HepG2 (cell line): ENCODE data around the gene DLG2. TPM values are rescaled to one million over a fixed set of nuclear protein-coding genes. Genes with fewer than 3 reads are reported as not detected.

Experiments
- ATAC-seq: fragments of 200-7000 bp; cut with Tn5 transposase; 3 replicates; pipeline ENCODE4 v1.9.1; 2020; ENCODE audit warnings: mild to moderate bottlenecking, moderate library complexity
- BruUV-seq: library from RNA; stranded (reverse); fragments of 400-500 nt; replicated peaks from 2 replicates; lab custom pipeline; 2021; lab: Mats Ljungman, UMichigan
- CTCF ChIA-PET: fragments of 300-600 bp; formaldehyde crosslinking; extraction: SDS; loops from one replicate; lab custom pipeline; 2021; ENCODE audit warnings: low total read pairs, inconsistent platforms, low intra/inter-chr PET ratio; lab: Yijun Ruan, JAX
- POLR2A ChIA-PET: fragments of 350-600 bp; sonication (Branson Sonifier 250); formaldehyde crosslinking; loops from one replicate; lab custom pipeline; 2020; ENCODE audit warnings: antibody characterized with exemption, inconsistent platforms; lab: Yijun Ruan, JAX
- DNase-seq: peaks from one replicate; pipeline ENCODE4 v3.0.0-alpha.2; 2015; ENCODE audit warnings: low spot score
- FAIRE-seq: peaks from 3 replicates; lab custom pipeline; 2011; peaks lifted over from hg19 to GRCh38; lab: Jason Lieb, UNC
- H2AFZ ChIP-seq: one replicate; pipeline ENCODE4 v1.6.1; 2011; ENCODE audit warnings: low read length, inconsistent platforms
- H3K27ac ChIP-seq: fragments of 300-600 bp; 3 replicates; pipeline ENCODE4 v1.8.0; 2011; ENCODE audit warnings: mixed run types, mild to moderate bottlenecking, mixed read lengths, low read length, inconsistent platforms; ENCODE audit not compliant: insufficient read depth; ENCODE audit errors: extremely low read length
- H3K27me3 ChIP-seq, 2 experiments: fragments of 200-600 bp in 1 of 2; 2 replicates in 1 of 2; 3 replicates in 1 of 2; pipeline versions ENCODE4 v1.6.0 to v1.8.0; 2011; ENCODE audit warnings: low read length in 2 of 2, mild to moderate bottlenecking in 2 of 2, moderate library complexity in 2 of 2, inconsistent platforms in 1 of 2; ENCODE audit not compliant: insufficient read depth in 2 of 2, control insufficient read depth in 1 of 2
- H3K36me3 ChIP-seq, 2 experiments: fragments of 200-600 bp in 1 of 2; replicated peaks in 1 of 2; 2 replicates in 1 of 2; 3 replicates in 1 of 2; pipeline versions ENCODE4 v1.5.1 to v1.8.0; 2011; ENCODE audit warnings: low read length in 2 of 2, inconsistent platforms in 1 of 2; ENCODE audit not compliant: insufficient read depth in 2 of 2, control insufficient read depth in 1 of 2
- H3K4me1 ChIP-seq: 2 replicates; pipeline ENCODE4 v1.5.1; 2012; ENCODE audit warnings: low read length, inconsistent platforms; ENCODE audit not compliant: insufficient read depth
- H3K4me2 ChIP-seq: 2 replicates; pipeline ENCODE4 v1.6.0; 2011; ENCODE audit warnings: low read depth, low read length, inconsistent platforms
- H3K4me3 ChIP-seq, 3 experiments: fragments of 200-600 bp in 1 of 3; sonication (generic), shearing (Covaris generic) in 1 of 3; replicated peaks in 1 of 3; 2 replicates each; pipeline ENCODE4 v1.5.1; 2011 to 2016; ENCODE audit warnings: low read length in 3 of 3, inconsistent platforms in 2 of 3, low read depth in 2 of 3, mild to moderate bottlenecking in 2 of 3, control low read depth in 1 of 3, mixed read lengths in 1 of 3; ENCODE audit not compliant: insufficient read depth in 1 of 3
- H3K79me2 ChIP-seq: one replicate; pipeline ENCODE4 v1.6.1; 2011; ENCODE audit warnings: low read length, inconsistent platforms; ENCODE audit not compliant: insufficient read depth
- H3K9ac ChIP-seq: 2 replicates; pipeline ENCODE4 v1.6.0; 2011; ENCODE audit warnings: mild to moderate bottlenecking, low read depth, low read length, inconsistent platforms; ENCODE audit not compliant: insufficient read depth
- H3K9me3 ChIP-seq: 2 replicates; pipeline ENCODE4 v1.5.1; 2012; ENCODE audit warnings: mild to moderate bottlenecking, low read length
- H4K20me1 ChIP-seq: 2 replicates; pipeline ENCODE4 v1.6.0; 2011; ENCODE audit warnings: inconsistent platforms, mild to moderate bottlenecking, low read length, moderate library complexity; ENCODE audit not compliant: insufficient read depth
- CENPX ChIP-seq: sonication (generic); formaldehyde crosslinking; IDR thresholded peaks from 2 replicates; pipeline ENCODE4 v1.9.0; 2021; ENCODE audit warnings: mild to moderate bottlenecking, missing genetic modification reagents, moderate library complexity
- CHCHD3 ChIP-seq: sonication (generic); formaldehyde crosslinking; IDR thresholded peaks from 2 replicates; pipeline ENCODE4 v1.8.0; 2022; ENCODE audit warnings: mild to moderate bottlenecking, missing genetic modification reagents, moderate library complexity
- EP300 ChIP-seq, 3 experiments: sonication (generic) in 1 of 3; formaldehyde crosslinking in 1 of 3; IDR thresholded peaks; 2 replicates each; pipeline versions ENCODE4 v1.5.1 to v1.6.1; 2011 to 2020; ENCODE audit warnings: low read depth in 2 of 3, low read length in 2 of 3, borderline replicate concordance in 1 of 3, improper control_type of control experiment in 1 of 3, mild to moderate bottlenecking in 1 of 3, missing genetic modification reagents in 1 of 3, moderate library complexity in 1 of 3
- GLMP ChIP-seq: sonication (generic); formaldehyde crosslinking; IDR thresholded peaks from 2 replicates; pipeline ENCODE4 v1.9.0; 2021; ENCODE audit warnings: missing genetic modification reagents, mild to moderate bottlenecking, borderline replicate concordance
- HDAC1 ChIP-seq: sonication (generic); formaldehyde crosslinking; IDR thresholded peaks from 2 replicates; pipeline ENCODE4 v1.5.1; 2020; ENCODE audit warnings: mild to moderate bottlenecking, missing genetic modification reagents
- JARID2 ChIP-seq: sonication (generic); formaldehyde crosslinking; IDR thresholded peaks from 2 replicates; pipeline ENCODE4 v1.8.1; 2023; ENCODE audit warnings: missing genetic modification reagents, inconsistent platforms; ENCODE audit not compliant: insufficient replicate concordance
- PBX2 ChIP-seq: IDR thresholded peaks from 2 replicates; pipeline ENCODE4 v1.6.1; 2016; ENCODE audit warnings: control low read depth
- SP2 ChIP-seq: sonication (generic); formaldehyde crosslinking; IDR thresholded peaks from 2 replicates; pipeline ENCODE4 v1.5.1; 2020; ENCODE audit warnings: mild to moderate bottlenecking, missing genetic modification reagents
- SP5 ChIP-seq: IDR thresholded peaks from 2 replicates; pipeline ENCODE4 v1.6.1; 2016; ENCODE audit warnings: low read depth, borderline replicate concordance
- ZMYM3 ChIP-seq: sonication (generic); formaldehyde crosslinking; IDR thresholded peaks from 2 replicates; pipeline ENCODE4 v1.5.1; 2020; ENCODE audit warnings: mild to moderate bottlenecking, missing genetic modification reagents
- ZNF33B ChIP-seq: sonication (generic); formaldehyde crosslinking; IDR thresholded peaks from 2 replicates; pipeline ENCODE4 v1.5.1; 2020; ENCODE audit warnings: mild to moderate bottlenecking, missing genetic modification reagents
- ZNF687 ChIP-seq: sonication (generic); formaldehyde crosslinking; IDR thresholded peaks from 2 replicates; pipeline ENCODE4 v1.5.1; 2020; ENCODE audit warnings: mild to moderate bottlenecking, missing genetic modification reagents, moderate library complexity
- ZNF782 ChIP-seq: sonication (generic); formaldehyde crosslinking; IDR thresholded peaks from 2 replicates; pipeline ENCODE4 v1.4.0; 2020; ENCODE audit warnings: missing genetic modification reagents, mild to moderate bottlenecking, borderline replicate concordance
- ZNF784 ChIP-seq: sonication (generic); formaldehyde crosslinking; IDR thresholded peaks from 2 replicates; pipeline ENCODE4 v1.5.1; 2020; ENCODE audit warnings: missing genetic modification reagents, mild to moderate bottlenecking, borderline replicate concordance
- WGBS: methylation state at CpG from one replicate; pipeline ENCODE4 v1.1.6; 2017; ENCODE audit warnings: low lambda C conversion rate; 5-methylcytosine and 5-hydroxymethylcytosine counted together
- in situ Hi-C: cut with HindIII; loops from 2 replicates; pipeline ENCODE4 v1.10.0; 2017; ENCODE audit warnings: low pct_unique_long_range_greater_than_20kb; ENCODE audit not compliant: extremely low pct_ligation_motif_present
- intact Hi-C: fragments of 100-400 bp; cut with micrococcal nuclease; formaldehyde crosslinking; loops from one replicate; pipeline ENCODE4 v1.10.0; 2022; ENCODE audit not compliant: unreplicated experiment
- polyA plus RNA-seq, 8 experiments: library from polyadenylated mRNA; depleted of rRNA in 3 of 8; stranded (reverse) in 7 of 8; unstranded in 1 of 8; fragments of >200 nt; fragmentation: Illumina TruSeq in 4 of 8; extraction: Trizol in 4 of 8; gene quantifications; 2 replicates each; pipeline versions ENCODE4 v1.2.1 to v1.2.3, GENCODE V29; 2011 to 2016; ENCODE audit warnings: low read depth in 4 of 8, missing spikeins in 1 of 8, mixed read lengths in 1 of 8; ENCODE audit not compliant: insufficient read depth in 1 of 8
- total RNA-seq, 5 experiments: library from RNA; depleted of rRNA; stranded (reverse); fragments of >200 nt; fragmentation: Illumina TruSeq; extraction: Trizol; gene quantifications; 2 replicates each; pipeline ENCODE4 v1.2.3, GENCODE V29; 2016; ENCODE audit warnings: low read depth in 1 of 5

The DLG2 gene
- total and polyA plus RNA-seq, 2 of the 13 experiments (the other 11 are each of a cell fraction or from before 2014, with no cell fraction given): 0.46 to 1.0 TPM

GRCh38 chr11:84142411-84142810 lies 1484.7 kb downstream of the DLG2 start (continued):
- TF ChIP-seq ZNF784 (CRISPR knock-in tag): no peak

- no peaks in the 10 kb centered on the region for H3K27me3 ChIP-seq
- H3K9ac ChIP-seq: no peak overlapping the region
- no peaks in the 10 kb centered on the region for H3K9me3 ChIP-seq
- no peak overlapping the region for H3K4me3 ChIP-seq
- WGBS: 10% methylated on average over 4 of the region's 4 CpGs
- H3K79me2 ChIP-seq: no peaks in the 10 kb centered on the region
- CTCF ChIA-PET: no interaction called here
- no peaks in the 10 kb centered on the region for H4K20me1 ChIP-seq
- no peak overlapping the region for H2AFZ ChIP-seq
- no peaks in the 10 kb centered on the region for H3K36me3 ChIP-seq
- FAIRE-seq (no peak), DNase-seq (no peak), ATAC-seq (no peak)
- no peak overlapping the region for H3K27ac ChIP-seq
- no peak overlapping the region for H3K4me2 ChIP-seq
- in situ Hi-C loops (no loop called here), intact Hi-C loops (no loop called here)
- BruUV-seq: no TSS peak
- no peaks in the 10 kb centered on the region for H3K4me1 ChIP-seq
- POLR2A ChIA-PET: no interaction called here
- TF ChIP-seq ZNF687 (CRISPR knock-in tag) (no peak), GLMP (CRISPR knock-in tag) (no peak), SP2 (CRISPR knock-in tag) (no peak), JARID2 (CRISPR knock-in tag) (no peak), HDAC1 (CRISPR knock-in tag) (no peak), SP5 (CRISPR knock-in tag) (no peak), ZMYM3 (no peak), ZNF33B (CRISPR knock-in tag) (no peak), ZNF782 (CRISPR knock-in tag) (no peak), CENPX (CRISPR knock-in tag) (no peak), CHCHD3 (CRISPR knock-in tag) (no peak), PBX2 (CRISPR knock-in tag) (no peak), EP300 (IDR thresholded peaks at IDR 0.05; ENCODE audit: low read depth in 2 of 2, low read length in 2 of 2) (no peak), EP300 (CRISPR knock-in tag; IDR thresholded peaks at IDR 0.05; ENCODE audit: borderline replicate concordance) (no peak)
These were observed 1486.6 kb downstream of the DLG2 start for GRCh38 chr11:84140386-84141169.
